HepG2 (cell line): ENCODE results near the gene NFS1. TPM values are rescaled to one million over a fixed set of nuclear protein-coding genes. Genes with fewer than 3 reads are reported as not detected.

Experiments used
- ATAC-seq: fragments of 200-7000 bp; cut with Tn5 transposase; 3 replicates; pipeline ENCODE4 v1.9.1; 2020; ENCODE audit warnings: mild to moderate bottlenecking, moderate library complexity
- BruUV-seq: library from RNA; stranded (reverse); fragments of 400-500 nt; replicated peaks from 2 replicates; lab custom pipeline; 2021; lab: Mats Ljungman, UMichigan
- CTCF ChIA-PET: fragments of 300-600 bp; formaldehyde crosslinking; extraction: SDS; loops from one replicate; lab custom pipeline; 2021; ENCODE audit warnings: low total read pairs, inconsistent platforms, low intra/inter-chr PET ratio; lab: Yijun Ruan, JAX
- POLR2A ChIA-PET: fragments of 350-600 bp; sonication (Branson Sonifier 250); formaldehyde crosslinking; loops from one replicate; lab custom pipeline; 2020; ENCODE audit warnings: antibody characterized with exemption, inconsistent platforms; lab: Yijun Ruan, JAX
- DNase-seq: peaks from one replicate; pipeline ENCODE4 v3.0.0-alpha.2; 2015; ENCODE audit warnings: low spot score
- FAIRE-seq: peaks from 3 replicates; lab custom pipeline; 2011; peaks lifted over from hg19 to GRCh38; lab: Jason Lieb, UNC
- H2AFZ ChIP-seq: one replicate; pipeline ENCODE4 v1.6.1; 2011; ENCODE audit warnings: low read length, inconsistent platforms
- H3K27ac ChIP-seq: fragments of 300-600 bp; 3 replicates; pipeline ENCODE4 v1.8.0; 2011; ENCODE audit warnings: mixed run types, mild to moderate bottlenecking, mixed read lengths, low read length, inconsistent platforms; ENCODE audit not compliant: insufficient read depth; ENCODE audit errors: extremely low read length
- H3K27me3 ChIP-seq, 2 experiments: fragments of 200-600 bp in 1 of 2; 2 replicates in 1 of 2; 3 replicates in 1 of 2; pipeline versions ENCODE4 v1.6.0 to v1.8.0; 2011; ENCODE audit warnings: low read length in 2 of 2, mild to moderate bottlenecking in 2 of 2, moderate library complexity in 2 of 2, inconsistent platforms in 1 of 2; ENCODE audit not compliant: insufficient read depth in 2 of 2, control insufficient read depth in 1 of 2
- H3K36me3 ChIP-seq, 2 experiments: fragments of 200-600 bp in 1 of 2; replicated peaks in 1 of 2; 2 replicates in 1 of 2; 3 replicates in 1 of 2; pipeline versions ENCODE4 v1.5.1 to v1.8.0; 2011; ENCODE audit warnings: low read length in 2 of 2, inconsistent platforms in 1 of 2; ENCODE audit not compliant: insufficient read depth in 2 of 2, control insufficient read depth in 1 of 2
- H3K4me1 ChIP-seq: 2 replicates; pipeline ENCODE4 v1.5.1; 2012; ENCODE audit warnings: low read length, inconsistent platforms; ENCODE audit not compliant: insufficient read depth
- H3K4me2 ChIP-seq: 2 replicates; pipeline ENCODE4 v1.6.0; 2011; ENCODE audit warnings: low read depth, low read length, inconsistent platforms
- H3K4me3 ChIP-seq, 3 experiments: fragments of 200-600 bp in 1 of 3; sonication (generic), shearing (Covaris generic) in 1 of 3; replicated peaks in 1 of 3; 2 replicates each; pipeline ENCODE4 v1.5.1; 2011 to 2016; ENCODE audit warnings: low read length in 3 of 3, inconsistent platforms in 2 of 3, low read depth in 2 of 3, mild to moderate bottlenecking in 2 of 3, control low read depth in 1 of 3, mixed read lengths in 1 of 3; ENCODE audit not compliant: insufficient read depth in 1 of 3
- H3K79me2 ChIP-seq: one replicate; pipeline ENCODE4 v1.6.1; 2011; ENCODE audit warnings: low read length, inconsistent platforms; ENCODE audit not compliant: insufficient read depth
- H3K9ac ChIP-seq: 2 replicates; pipeline ENCODE4 v1.6.0; 2011; ENCODE audit warnings: mild to moderate bottlenecking, low read depth, low read length, inconsistent platforms; ENCODE audit not compliant: insufficient read depth
- H3K9me3 ChIP-seq: 2 replicates; pipeline ENCODE4 v1.5.1; 2012; ENCODE audit warnings: mild to moderate bottlenecking, low read length
- H4K20me1 ChIP-seq: 2 replicates; pipeline ENCODE4 v1.6.0; 2011; ENCODE audit warnings: inconsistent platforms, mild to moderate bottlenecking, low read length, moderate library complexity; ENCODE audit not compliant: insufficient read depth
- RBM22 ChIP-seq: fragments of 200-400 bp; formaldehyde crosslinking; optimal IDR thresholded peaks from 2 replicates; pipeline ENCODE3; 2017; ENCODE audit warnings: mild to moderate bottlenecking, low read length, moderate library complexity
- TMF1 ChIP-seq: sonication (generic); formaldehyde crosslinking; IDR thresholded peaks from 2 replicates; pipeline ENCODE4 v1.8.1; 2022; ENCODE audit warnings: low read depth, missing genetic modification reagents
- ZNF343 ChIP-seq: sonication (generic); formaldehyde crosslinking; IDR thresholded peaks from 2 replicates; pipeline ENCODE4 v1.4.0; 2020; ENCODE audit warnings: mild to moderate bottlenecking, missing genetic modification reagents
- ZNF639 ChIP-seq: conservative IDR thresholded peaks from 2 replicates; pipeline ENCODE4 v1.6.1; 2018; ENCODE audit warnings: missing genetic modification reagents
- ZNF75D ChIP-seq: sonication (generic); formaldehyde crosslinking; IDR thresholded peaks from 2 replicates; pipeline ENCODE4 v1.8.1; 2023; ENCODE audit warnings: missing genetic modification reagents, mild to moderate bottlenecking, borderline replicate concordance
- in situ Hi-C: cut with HindIII; loops from 2 replicates; pipeline ENCODE4 v1.10.0; 2017; ENCODE audit warnings: low pct_unique_long_range_greater_than_20kb; ENCODE audit not compliant: extremely low pct_ligation_motif_present
- intact Hi-C: fragments of 100-400 bp; cut with micrococcal nuclease; formaldehyde crosslinking; loops from one replicate; pipeline ENCODE4 v1.10.0; 2022; ENCODE audit not compliant: unreplicated experiment
- polyA plus RNA-seq, 8 experiments: library from polyadenylated mRNA; depleted of rRNA in 3 of 8; stranded (reverse) in 7 of 8; unstranded in 1 of 8; fragments of >200 nt; fragmentation: Illumina TruSeq in 4 of 8; extraction: Trizol in 4 of 8; gene quantifications; 2 replicates each; pipeline versions ENCODE4 v1.2.1 to v1.2.3, GENCODE V29; 2011 to 2016; ENCODE audit warnings: low read depth in 4 of 8, missing spikeins in 1 of 8, mixed read lengths in 1 of 8; ENCODE audit not compliant: insufficient read depth in 1 of 8
- total RNA-seq, 5 experiments: library from RNA; depleted of rRNA; stranded (reverse); fragments of >200 nt; fragmentation: Illumina TruSeq; extraction: Trizol; gene quantifications; 2 replicates each; pipeline ENCODE4 v1.2.3, GENCODE V29; 2016; ENCODE audit warnings: low read depth in 1 of 5
- TF ChIP-seq, protein P1 (sequence below): sonication (generic); formaldehyde crosslinking; IDR thresholded peaks from 2 replicates; pipeline ENCODE4 v1.5.0; 2020; ENCODE audit warnings: mild to moderate bottlenecking, missing genetic modification reagents

NFS1 gene
- total and polyA plus RNA-seq, 2 of the 13 experiments (the other 11 are each of a cell fraction or from before 2014, with no cell fraction given) = 65.9 to 88.1 TPM

DNA sequence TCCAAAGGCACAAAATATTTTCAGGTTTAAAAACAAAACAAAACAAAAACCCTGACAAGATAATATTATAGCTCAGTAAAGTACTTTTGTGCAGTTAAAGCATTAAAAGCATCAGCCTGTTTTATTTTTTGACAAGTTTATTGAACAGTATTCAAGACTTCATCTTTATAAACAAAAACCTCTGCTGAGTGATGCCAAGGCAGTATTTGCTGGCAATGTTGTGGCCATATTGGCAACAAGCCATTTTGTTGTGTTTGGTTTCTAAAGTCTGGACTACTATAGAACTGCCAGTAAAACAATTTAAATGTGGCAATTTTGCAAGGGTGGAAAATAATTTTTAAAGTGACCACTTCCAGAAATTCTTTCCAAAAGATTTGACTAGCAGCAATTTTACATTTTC is 50.3 kb downstream of the NFS1 start:
- POLR2A ChIA-PET = interaction anchor here (1.4 to 1.5 kb wide), 2 partner anchors 33 to 174 kb away, joined by 3 read pairs; no protein-coding TSS in a partner anchor
- Histone ChIP-seq H4K20me1 (peaks cover 64% of the 10 kb centered on the region), H3K4me2 (no peak overlapping the region), H3K36me3 (peaks cover 14 to 29% of the 10 kb centered on the region in 2 experiments), H3K9me3 (peaks cover 6% of the 10 kb centered on the region; the same call in 1 of the 2 replicates), H3K9ac (no peak overlapping the region), H3K79me2 (peaks cover 97% of the 10 kb centered on the region), H3K27me3 (no peaks in the 10 kb centered on the region), H3K4me3 (no peak overlapping the region), H3K27ac (no peak overlapping the region), H3K4me1 (peaks cover 6% of the 10 kb centered on the region; the same call in 1 of the 2 replicates), H2AFZ (no peak overlapping the region)
- no peak for FAIRE-seq
- intact Hi-C loops (no loop called here), in situ Hi-C loops (no loop called here)
- BruUV-seq = no TSS peak
- no peak for DNase-seq
- no peak for TF ChIP-seq ZNF75D
- TF ChIP-seq RBM22 = peak; percentile 11
- TF ChIP-seq TMF1 (CRISPR knock-in tag) = no peak
- TF ChIP-seq ZNF343 = no peak
- TF ChIP-seq, protein P1, sequence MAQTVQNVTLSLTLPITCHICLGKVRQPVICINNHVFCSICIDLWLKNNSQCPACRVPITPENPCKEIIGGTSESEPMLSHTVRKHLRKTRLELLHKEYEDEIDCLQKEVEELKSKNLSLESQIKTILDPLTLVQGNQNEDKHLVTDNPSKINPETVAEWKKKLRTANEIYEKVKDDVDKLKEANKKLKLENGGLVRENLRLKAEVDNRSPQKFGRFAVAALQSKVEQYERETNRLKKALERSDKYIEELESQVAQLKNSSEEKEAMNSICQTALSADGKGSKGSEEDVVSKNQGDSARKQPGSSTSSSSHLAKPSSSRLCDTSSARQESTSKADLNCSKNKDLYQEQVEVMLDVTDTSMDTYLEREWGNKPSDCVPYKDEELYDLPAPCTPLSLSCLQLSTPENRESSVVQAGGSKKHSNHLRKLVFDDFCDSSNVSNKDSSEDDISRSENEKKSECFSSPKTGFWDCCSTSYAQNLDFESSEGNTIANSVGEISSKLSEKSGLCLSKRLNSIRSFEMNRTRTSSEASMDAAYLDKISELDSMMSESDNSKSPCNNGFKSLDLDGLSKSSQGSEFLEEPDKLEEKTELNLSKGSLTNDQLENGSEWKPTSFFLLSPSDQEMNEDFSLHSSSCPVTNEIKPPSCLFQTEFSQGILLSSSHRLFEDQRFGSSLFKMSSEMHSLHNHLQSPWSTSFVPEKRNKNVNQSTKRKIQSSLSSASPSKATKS (CRISPR knock-in tag) = no peak
- TF ChIP-seq ZNF639 (CRISPR knock-in tag) = no peak
- CTCF ChIA-PET = no interaction called here
- ATAC-seq = no peak
